ENCODE measurements around the gene SLC26A11. TPM values are rescaled to one million over a fixed set of nuclear protein-coding genes. Genes with fewer than 3 reads are reported as not detected.
A peak's percentile ranks its signal among the peaks of the same experiment; 100 is the strongest.

The SLC26A11 gene
- total and polyA plus RNA-seq, 7 experiments from 2014 or later = 3.7 to 87.5 (median 63.0) TPM

GRCh38 chr17:80265205-80266068 is 45.2 kb downstream of the SLC26A11 start:
- Mint-ChIP-seq H3K4me3 (peak overlapping the region; percentile 77 to 99 (median 96)), H3K36me3 (peaks cover 0 to 34% (median 5%) of the 10 kb centered on the region in 5 donors), H3K4me1 (peaks cover 29 to 49% (median 38%) of the 10 kb centered on the region in 7 donors), H3K27me3 (no peaks in the 10 kb centered on the region), H3K27ac (peak overlapping the region; percentile 89 to 98 (median 94)), H3K9me3 (no peaks in the 10 kb centered on the region)
- Histone ChIP-seq H3K9me3 (ENCODE audit: control insufficient read depth in 2 of 3, low read length in 3 of 3) (no peaks in the 10 kb centered on the region), H3K4me1 (ENCODE audit: control insufficient read depth in 2 of 2, insufficient read depth in 2 of 2, low read length in 2 of 2) (peaks cover 54 to 61% of the 10 kb centered on the region in 2 donors), H3K4me3 (ENCODE audit: low read length) (peak overlapping the region; percentile 75), H3K27ac (ENCODE audit: low read depth, low read length) (peak overlapping the region; percentile 93), H3K27me3 (ENCODE audit: control insufficient read depth in 2 of 2, insufficient read depth in 2 of 2, low read length in 2 of 2) (no peaks in the 10 kb centered on the region), H3K36me3 (ENCODE audit: control insufficient read depth in 2 of 3, insufficient read depth in 3 of 3, low read length in 3 of 3) (peaks cover 15 to 27% (median 21%) of the 10 kb centered on the region in 3 experiments)
- intact Hi-C loops (cut with micrococcal nuclease) = loop anchor here in 1 of 2 donors (10.0 kb wide), 1 partner anchor 959 kb away; the partner anchor contains the start of gene CEP131
- CTCF ChIA-PET = interaction anchor here (1.4 kb wide), 1 partner anchor 42 kb away, joined by 3 read pairs; no protein-coding TSS in a partner anchor
- DNase-seq (peak in 4 of 9 donors; percentile 20 to 51 (median 28)), ATAC-seq (peak; percentile 39)
- POLR2A ChIA-PET = interaction anchor here (0.6 to 3.3 kb wide), 10 partner anchors 7 to 120 kb away, joined by 3 to 11 read pairs (median 4); no protein-coding TSS in a partner anchor

GRCh38 chr17:80267391-80267790 is 47.2 kb downstream of the SLC26A11 start:
- CTCF ChIA-PET = no interaction called here
- Mint-ChIP-seq H3K4me1 (peaks cover 19 to 49% (median 37%) of the 10 kb centered on the region in 7 donors), H3K36me3 (peaks cover 0 to 41% (median 5%) of the 10 kb centered on the region in 5 donors), H3K27ac (peak overlapping the region in 6 of 9 donors; percentile 48 to 78 (median 64)), H3K27me3 (no peaks in the 10 kb centered on the region), H3K9me3 (no peaks in the 10 kb centered on the region), H3K4me3 (peak overlapping the region in 5 of 10 donors; percentile 9 to 64 (median 51))
- no peaks in the 10 kb centered on the region for H3K27me3 ChIP-seq (ENCODE audit: control insufficient read depth in 2 of 2, insufficient read depth in 2 of 2, low read length in 2 of 2)
- H3K4me1 ChIP-seq (ENCODE audit: control insufficient read depth in 2 of 2, insufficient read depth in 2 of 2, low read length in 2 of 2) = peaks cover 59 to 63% of the 10 kb centered on the region in 2 donors
- ATAC-seq (no peak), DNase-seq (no peak)
- H3K4me3 ChIP-seq (ENCODE audit: low read length) = no peak overlapping the region
- no peaks in the 10 kb centered on the region for H3K9me3 ChIP-seq (ENCODE audit: control insufficient read depth in 2 of 3, low read length in 3 of 3)
- intact Hi-C loops (cut with micrococcal nuclease) = loop anchor here in 1 of 2 donors (10.0 kb wide), 1 partner anchor 957 kb away; the partner anchor contains the start of gene CEP131
- peaks cover 15 to 24% (median 24%) of the 10 kb centered on the region in 3 experiments for H3K36me3 ChIP-seq (ENCODE audit: control insufficient read depth in 2 of 3, insufficient read depth in 3 of 3, low read length in 3 of 3)
- no peak overlapping the region for H3K27ac ChIP-seq (ENCODE audit: low read depth, low read length)
- POLR2A ChIA-PET = interaction anchor here (0.6 to 2.3 kb wide), 3 partner anchors 13 to 47 kb away, joined by 3 to 6 read pairs (median 5); partner anchors contain the start of genes SGSH and SLC26A11

- peaks cover 0 to 44% (median 5%) of the 10 kb centered on the region in 5 donors for H3K36me3 Mint-ChIP-seq
- POLR2A ChIA-PET = interaction anchor here (1.4 kb wide), 1 partner anchor 48 kb away, joined by 3 read pairs; the partner anchor contains the start of genes SGSH and SLC26A11
- no peaks in the 10 kb centered on the region for H3K9me3 Mint-ChIP-seq
- ATAC-seq (no peak), DNase-seq (no peak)
- H3K4me3 ChIP-seq (ENCODE audit: low read length) = no peak overlapping the region
- H3K27me3 Mint-ChIP-seq = no peaks in the 10 kb centered on the region
- H3K36me3 ChIP-seq (ENCODE audit: control insufficient read depth in 2 of 3, insufficient read depth in 3 of 3, low read length in 3 of 3) = peaks cover 21 to 33% (median 24%) of the 10 kb centered on the region in 3 experiments
- intact Hi-C loops (cut with micrococcal nuclease) = loop anchor here in 1 of 2 donors (10.0 kb wide), 1 partner anchor 956 kb away; the partner anchor contains the start of gene CEP131
- H3K27ac Mint-ChIP-seq = no peak overlapping the region
- H3K4me3 Mint-ChIP-seq = no peak overlapping the region
- CTCF ChIA-PET = no interaction called here
- H3K9me3 ChIP-seq (ENCODE audit: control insufficient read depth in 2 of 3, low read length in 3 of 3) = no peaks in the 10 kb centered on the region
- H3K27ac ChIP-seq (ENCODE audit: low read depth, low read length) = no peak overlapping the region
- H3K4me1 ChIP-seq (ENCODE audit: control insufficient read depth in 2 of 2, insufficient read depth in 2 of 2, low read length in 2 of 2) = peaks cover 50 to 64% of the 10 kb centered on the region in 2 donors
- peaks cover 16 to 54% (median 37%) of the 10 kb centered on the region in 7 donors for H3K4me1 Mint-ChIP-seq
- H3K27me3 ChIP-seq (ENCODE audit: control insufficient read depth in 2 of 2, insufficient read depth in 2 of 2, low read length in 2 of 2) = no peaks in the 10 kb centered on the region
Measured at GRCh38 chr17:80268427-80268826, 48.2 kb downstream of the SLC26A11 start.

DNA sequence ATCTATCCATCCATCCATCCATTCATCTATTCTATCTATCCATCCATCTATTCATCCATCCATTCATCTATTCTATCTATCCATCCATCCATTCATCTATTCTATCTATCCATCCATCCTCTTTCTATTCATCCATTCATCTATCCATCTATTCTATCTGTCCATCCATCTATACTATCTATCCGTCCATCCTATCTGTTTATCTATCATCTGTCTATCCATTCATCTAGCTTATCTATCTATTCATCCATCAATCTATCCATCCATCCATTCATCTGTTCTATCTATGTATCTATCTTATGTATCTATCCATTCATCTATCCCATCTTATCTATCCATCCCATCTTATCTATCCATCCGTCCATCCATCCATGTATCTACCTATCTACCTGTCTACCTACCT is 49.2 kb downstream of the SLC26A11 start:
- H3K4me3 Mint-ChIP-seq = no peak overlapping the region
- Histone ChIP-seq H3K4me3 (ENCODE audit: low read length) (no peak overlapping the region), H3K27ac (ENCODE audit: low read depth, low read length) (no peak overlapping the region), H3K4me1 (ENCODE audit: control insufficient read depth in 2 of 2, insufficient read depth in 2 of 2, low read length in 2 of 2) (peaks cover 57 to 71% of the 10 kb centered on the region in 2 donors), H3K9me3 (ENCODE audit: control insufficient read depth in 2 of 3, low read length in 3 of 3) (no peaks in the 10 kb centered on the region), H3K36me3 (ENCODE audit: control insufficient read depth in 2 of 3, insufficient read depth in 3 of 3, low read length in 3 of 3) (peaks cover 24 to 40% (median 29%) of the 10 kb centered on the region in 3 experiments), H3K27me3 (ENCODE audit: control insufficient read depth in 2 of 2, insufficient read depth in 2 of 2, low read length in 2 of 2) (no peaks in the 10 kb centered on the region)
- no peaks in the 10 kb centered on the region for H3K9me3 Mint-ChIP-seq
- peaks cover 0 to 44% (median 10%) of the 10 kb centered on the region in 5 donors for H3K36me3 Mint-ChIP-seq
- ChIA-PET POLR2A (interaction anchor here (0.6 to 0.7 kb wide), 2 partner anchors 115 to 953 kb away, joined by 3 read pairs; partner anchors contain the start of gene CEP131), CTCF (no interaction called here)
- no peaks in the 10 kb centered on the region for H3K27me3 Mint-ChIP-seq
- ATAC-seq (no peak), DNase-seq (no peak)
- H3K4me1 Mint-ChIP-seq = peaks cover 20 to 54% (median 41%) of the 10 kb centered on the region in 7 donors
- H3K27ac Mint-ChIP-seq = no peak overlapping the region
- intact Hi-C loops (cut with micrococcal nuclease) = loop anchor here in 1 of 2 donors (10.0 kb wide), 1 partner anchor 955 kb away; the partner anchor contains the start of gene CEP131

GRCh38 chr17:80270104-80270503 is 49.9 kb downstream of the SLC26A11 start:
- ATAC-seq (no peak), DNase-seq (no peak)
- Histone ChIP-seq H3K36me3 (ENCODE audit: control insufficient read depth in 2 of 3, insufficient read depth in 3 of 3, low read length in 3 of 3) (peaks cover 24 to 44% (median 29%) of the 10 kb centered on the region in 3 experiments), H3K27me3 (ENCODE audit: control insufficient read depth in 2 of 2, insufficient read depth in 2 of 2, low read length in 2 of 2) (no peaks in the 10 kb centered on the region), H3K4me1 (ENCODE audit: control insufficient read depth in 2 of 2, insufficient read depth in 2 of 2, low read length in 2 of 2) (peaks cover 54 to 73% of the 10 kb centered on the region in 2 donors), H3K27ac (ENCODE audit: low read depth, low read length) (no peak overlapping the region), H3K9me3 (ENCODE audit: control insufficient read depth in 2 of 3, low read length in 3 of 3) (no peaks in the 10 kb centered on the region), H3K4me3 (ENCODE audit: low read length) (no peak overlapping the region)
- intact Hi-C loops (cut with micrococcal nuclease) = no loop called here
- Mint-ChIP-seq H3K36me3 (peaks cover 0 to 39% (median 10%) of the 10 kb centered on the region in 5 donors), H3K4me3 (peak overlapping the region in 2 of 10 donors; percentile 15 to 53), H3K27ac (peak overlapping the region in 7 of 9 donors; percentile 5 to 76 (median 58)), H3K4me1 (peaks cover 20 to 47% (median 37%) of the 10 kb centered on the region in 7 donors), H3K9me3 (no peaks in the 10 kb centered on the region), H3K27me3 (no peaks in the 10 kb centered on the region)
- ChIA-PET CTCF (no interaction called here), POLR2A (interaction anchor here (0.6 to 1.5 kb wide), 4 partner anchors 9 to 953 kb away, joined by 3 to 8 read pairs (median 3); partner anchors contain the start of genes CEP131 and RNF213)

DNA sequence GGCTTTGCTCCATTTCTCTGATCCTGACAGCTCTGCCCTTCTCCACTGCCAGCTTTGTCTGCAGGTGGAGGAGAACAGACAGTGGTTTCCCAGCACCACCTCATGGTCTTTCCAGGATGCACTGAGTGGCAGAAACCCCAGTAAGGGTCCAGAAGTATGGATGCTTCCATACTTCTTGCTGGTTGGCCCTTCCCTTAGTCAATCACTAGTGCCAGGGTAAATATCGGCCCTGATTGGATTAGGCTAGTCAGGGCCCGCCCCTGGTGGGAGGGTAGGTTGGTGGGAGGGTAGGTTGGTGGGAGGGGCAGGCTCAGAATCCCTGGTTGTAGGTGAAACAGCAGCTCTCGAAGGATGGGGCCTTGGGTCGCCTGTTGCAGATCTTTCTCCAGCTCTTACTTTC is 50.6 kb downstream of the SLC26A11 start:
- no peaks in the 10 kb centered on the region for H3K27me3 ChIP-seq (ENCODE audit: control insufficient read depth in 2 of 2, insufficient read depth in 2 of 2, low read length in 2 of 2)
- H3K36me3 ChIP-seq (ENCODE audit: control insufficient read depth in 2 of 3, insufficient read depth in 3 of 3, low read length in 3 of 3) = peaks cover 24 to 45% (median 29%) of the 10 kb centered on the region in 3 experiments
- DNase-seq = peak in 6 of 9 donors; percentile 26 to 52 (median 36)
- peaks cover 47 to 74% of the 10 kb centered on the region in 2 donors for H3K4me1 ChIP-seq (ENCODE audit: control insufficient read depth in 2 of 2, insufficient read depth in 2 of 2, low read length in 2 of 2)
- peak overlapping the region; percentile 58 to 92 (median 76) for H3K27ac Mint-ChIP-seq
- CTCF ChIA-PET = no interaction called here
- H3K4me1 Mint-ChIP-seq = peaks cover 15 to 40% (median 33%) of the 10 kb centered on the region in 7 donors
- no peaks in the 10 kb centered on the region for H3K27me3 Mint-ChIP-seq
- POLR2A ChIA-PET = interaction anchor here (1.0 to 1.5 kb wide), 2 partner anchors 10 to 14 kb away, joined by 3 to 8 read pairs; partner anchors contain the start of gene RNF213
- no peak overlapping the region for H3K4me3 ChIP-seq (ENCODE audit: low read length)
- H3K9me3 Mint-ChIP-seq = no peaks in the 10 kb centered on the region
- H3K36me3 Mint-ChIP-seq = peaks cover 0 to 34% (median 7%) of the 10 kb centered on the region in 5 donors
- peak overlapping the region; percentile 30 for H3K27ac ChIP-seq (ENCODE audit: low read depth, low read length)
- no peaks in the 10 kb centered on the region for H3K9me3 ChIP-seq (ENCODE audit: control insufficient read depth in 2 of 3, low read length in 3 of 3)
- intact Hi-C loops (cut with micrococcal nuclease) = no loop called here
- H3K4me3 Mint-ChIP-seq = peak overlapping the region in 4 of 10 donors; percentile 19 to 76 (median 33)
- peak; percentile 85 for ATAC-seq
